ENCODE results near the gene ATG7.
A peak's percentile ranks its signal among the peaks of the same experiment; 100 is the strongest.

ATG7 gene

GRCh38 chr3:11356269-11356668, 84.1 kb downstream of the ATG7 start:
- peaks cover 2% of the 10 kb centered on the region for H3K9me3 Mint-ChIP-seq
- H3K4me1 Mint-ChIP-seq: peaks cover 11% of the 10 kb centered on the region
- no peak overlapping the region for H3K27ac Mint-ChIP-seq
- H3K4me3 Mint-ChIP-seq: no peak overlapping the region
- no peak for TF ChIP-seq CTCF (IDR thresholded peaks at IDR 0.05; ENCODE audit: unreplicated experiment in 3 of 3)
- no peaks in the 10 kb centered on the region for H3K27me3 Mint-ChIP-seq (ENCODE audit: low read depth)
- H3K36me3 Mint-ChIP-seq (ENCODE audit: low read depth): peaks cover 45% of the 10 kb centered on the region

- H3K27ac Mint-ChIP-seq: peak overlapping the region in 2 of 3 experiments; percentile 40 to 55
- TF ChIP-seq CTCF (IDR thresholded peaks at IDR 0.05; ENCODE audit: unreplicated experiment in 3 of 3): no peak
- H3K9me3 Mint-ChIP-seq: no peaks in the 10 kb centered on the region
- H3K27me3 Mint-ChIP-seq (ENCODE audit: low read depth): no peaks in the 10 kb centered on the region
- H3K4me3 Mint-ChIP-seq: no peak overlapping the region
- peaks cover 56% of the 10 kb centered on the region for H3K36me3 Mint-ChIP-seq (ENCODE audit: low read depth)
- H3K4me1 Mint-ChIP-seq: peaks cover 20% of the 10 kb centered on the region
These were observed 90.4 kb downstream of the ATG7 start for GRCh38 chr3:11362600-11362999.

GRCh38 chr3:11363715-11364114, 91.5 kb downstream of the ATG7 start:
- no peak for TF ChIP-seq CTCF (IDR thresholded peaks at IDR 0.05; ENCODE audit: unreplicated experiment in 3 of 3)

GRCh38 chr3:11364181-11364580, 92.0 kb downstream of the ATG7 start:
- Mint-ChIP-seq H3K27ac (peak overlapping the region; percentile 15 to 51 (median 38)), H3K4me1 (peaks cover 27% of the 10 kb centered on the region), H3K4me3 (no peak overlapping the region), H3K36me3 (ENCODE audit: low read depth) (peaks cover 47% of the 10 kb centered on the region), H3K27me3 (ENCODE audit: low read depth) (no peaks in the 10 kb centered on the region), H3K9me3 (no peaks in the 10 kb centered on the region)
- TF ChIP-seq CTCF (IDR thresholded peaks at IDR 0.05; ENCODE audit: unreplicated experiment in 3 of 3): no peak

More at GRCh38 chr3:11363715-11364114, 91.5 kb downstream of the ATG7 start:
- Mint-ChIP-seq H3K9me3 (no peaks in the 10 kb centered on the region), H3K27ac (peak overlapping the region in 1 of 3 experiments; percentile 51), H3K4me3 (no peak overlapping the region), H3K36me3 (ENCODE audit: low read depth) (peaks cover 51% of the 10 kb centered on the region), H3K4me1 (peaks cover 25% of the 10 kb centered on the region), H3K27me3 (ENCODE audit: low read depth) (no peaks in the 10 kb centered on the region)

GRCh38 chr3:11367143-11367693, 95.0 kb downstream of the ATG7 start:
- no peaks in the 10 kb centered on the region for H3K9me3 Mint-ChIP-seq
- H3K27ac Mint-ChIP-seq: peak overlapping the region; percentile 94 to 98 (median 98)
- H3K4me3 Mint-ChIP-seq: no peak overlapping the region
- peaks cover 38% of the 10 kb centered on the region for H3K36me3 Mint-ChIP-seq (ENCODE audit: low read depth)
- no peak for TF ChIP-seq CTCF (IDR thresholded peaks at IDR 0.05; ENCODE audit: unreplicated experiment in 3 of 3)
- H3K27me3 Mint-ChIP-seq (ENCODE audit: low read depth): no peaks in the 10 kb centered on the region
- H3K4me1 Mint-ChIP-seq: peaks cover 58% of the 10 kb centered on the region

- Mint-ChIP-seq H3K27ac (peak overlapping the region; percentile 80 to 99 (median 98)), H3K36me3 (ENCODE audit: low read depth) (peaks cover 17% of the 10 kb centered on the region), H3K4me1 (peaks cover 58% of the 10 kb centered on the region), H3K4me3 (peak overlapping the region in 2 of 3 experiments; percentile 23 to 55), H3K27me3 (ENCODE audit: low read depth) (no peaks in the 10 kb centered on the region), H3K9me3 (no peaks in the 10 kb centered on the region)
- TF ChIP-seq CTCF (IDR thresholded peaks at IDR 0.05; ENCODE audit: unreplicated experiment in 3 of 3): no peak
These were observed 98.0 kb downstream of the ATG7 start for GRCh38 chr3:11370191-11370590.

Measured in nephron (organoid).